Cortex of kidney (tissue), 1 donor: ENCODE results near the gene AGPS.
"Not testable (repeated sequence)": the region's sequence is repeated elsewhere in the genome, so short reads cannot be mapped to it uniquely, and the experiment has no call there.

Source experiments
- DNase-seq: peaks from one replicate; lab custom pipeline; 2025; lab: John Stamatoyannopoulos, UW

The AGPS gene

GRCh38 chr2:177424120-177424519, 31.5 kb downstream of the AGPS start:
- DNase-seq = not testable (repeated sequence)

- DNase-seq = not testable (repeated sequence)
Observed at GRCh38 chr2:177424620-177425019, 32.0 kb downstream of the AGPS start.

GRCh38 chr2:177427316-177427715, 34.7 kb downstream of the AGPS start:
- DNase-seq = no peak

- not testable (repeated sequence) for DNase-seq
Observed at GRCh38 chr2:177427936-177428335, 35.4 kb downstream of the AGPS start.

- DNase-seq = no peak
Observed at GRCh38 chr2:177429688-177430325, 37.2 kb downstream of the AGPS start.

GRCh38 chr2:177430411-177430810, 37.8 kb downstream of the AGPS start:
- no peak for DNase-seq

- DNase-seq = not testable (repeated sequence)
Observed at GRCh38 chr2:177431111-177431725, 38.6 kb downstream of the AGPS start.

- no peak for DNase-seq
Observed at GRCh38 chr2:177432703-177433102, 40.1 kb downstream of the AGPS start.

GRCh38 chr2:177433402-177433801, 40.8 kb downstream of the AGPS start:
- no peak for DNase-seq

- DNase-seq = no peak
Observed at GRCh38 chr2:177434475-177434874, 41.9 kb downstream of the AGPS start.

GRCh38 chr2:177445200-177445599, 52.6 kb downstream of the AGPS start:
- DNase-seq = no peak

- no peak for DNase-seq
Observed at GRCh38 chr2:177448031-177448430, 55.5 kb downstream of the AGPS start.

- no peak for DNase-seq
Observed at GRCh38 chr2:177449159-177449558, 56.6 kb downstream of the AGPS start.

- DNase-seq = no peak
Observed at GRCh38 chr2:177455187-177455586, 62.6 kb downstream of the AGPS start.

- not testable (repeated sequence) for DNase-seq
Observed at GRCh38 chr2:177459756-177460155, 67.2 kb downstream of the AGPS start.

GRCh38 chr2:177460973-177461585, 68.5 kb downstream of the AGPS start:
- no peak for DNase-seq

GRCh38 chr2:177464549-177464948, 72.0 kb downstream of the AGPS start:
- DNase-seq = no peak

- no peak for DNase-seq
Observed at GRCh38 chr2:177465400-177466138, 73.0 kb downstream of the AGPS start.

GRCh38 chr2:177466337-177467195, 74.0 kb downstream of the AGPS start:
- no peak for DNase-seq

GRCh38 chr2:177467646-177468045, 75.1 kb downstream of the AGPS start:
- no peak for DNase-seq

- no peak for DNase-seq
Observed at GRCh38 chr2:177471990-177472389, 79.4 kb downstream of the AGPS start.

- no peak for DNase-seq
Observed at GRCh38 chr2:177474301-177474700, 81.7 kb downstream of the AGPS start.
